Measurements from ENCODE around the gene C2CD3. TPM values are rescaled to one million over a fixed set of nuclear protein-coding genes. Genes with fewer than 3 reads are reported as not detected.

Gene C2CD3
- total RNA-seq, 1 experiment from 2014 or later, result 31.3 TPM

- DNase-seq, result no peak
- no peaks in the 10 kb centered on the region for H3K9me3 ChIP-seq (replicated peaks)
- H3K27me3 ChIP-seq, result no peaks in the 10 kb centered on the region
- H3K27ac ChIP-seq, result no peak overlapping the region
- H3K4me3 ChIP-seq, result no peak overlapping the region
- peaks cover 34% of the 10 kb centered on the region for H3K36me3 ChIP-seq
- H3K4me1 ChIP-seq, result no peaks in the 10 kb centered on the region
Observed at GRCh38 chr11:74048993-74049392, 121.8 kb downstream of the C2CD3 start.

DNA sequence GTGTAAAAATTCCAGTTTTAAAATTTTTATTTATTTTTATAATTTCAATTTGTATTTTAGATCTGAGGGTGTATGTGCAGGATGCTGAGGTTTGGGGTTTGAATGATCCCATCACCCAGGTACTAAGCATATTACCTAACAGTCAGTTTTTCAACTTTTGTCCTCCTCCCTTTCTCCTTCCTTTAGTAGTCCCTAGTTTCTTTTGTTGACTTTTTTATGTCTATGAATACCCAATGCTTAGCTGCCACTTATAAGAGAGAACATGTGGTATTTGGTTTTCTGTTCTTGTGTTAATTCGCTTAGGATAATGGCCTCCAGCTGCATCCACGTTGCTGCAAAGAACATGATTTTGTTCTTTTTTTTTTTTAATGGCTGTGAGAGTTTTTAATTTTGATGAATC, 126.3 kb downstream of the C2CD3 start:
- Histone ChIP-seq H3K9me3 (replicated peaks) (no peaks in the 10 kb centered on the region), H3K27me3 (no peaks in the 10 kb centered on the region), H3K36me3 (peaks cover 37% of the 10 kb centered on the region), H3K27ac (no peak overlapping the region), H3K4me3 (no peak overlapping the region), H3K4me1 (no peaks in the 10 kb centered on the region)
- DNase-seq, result no peak

DNA sequence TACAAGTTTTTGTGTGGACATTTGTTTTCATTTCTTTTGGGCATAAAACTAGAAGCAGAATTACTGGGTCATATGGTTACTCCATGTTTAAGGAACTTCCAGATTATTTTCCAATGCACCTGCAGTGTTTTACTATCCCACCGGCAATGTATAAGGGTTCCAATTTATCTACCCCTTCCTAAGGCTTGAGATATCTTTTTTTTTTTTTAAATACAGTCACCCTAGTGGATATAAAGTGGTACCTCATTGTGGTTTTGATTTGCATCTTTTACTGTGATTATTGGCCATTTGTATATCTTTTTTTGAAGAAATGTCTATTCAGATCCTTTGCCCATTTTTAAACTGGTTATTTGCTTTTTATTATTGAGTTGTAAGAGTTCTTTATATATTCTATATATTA, 127.4 kb downstream of the C2CD3 start:
- H3K4me3 ChIP-seq, result no peak overlapping the region

DNA sequence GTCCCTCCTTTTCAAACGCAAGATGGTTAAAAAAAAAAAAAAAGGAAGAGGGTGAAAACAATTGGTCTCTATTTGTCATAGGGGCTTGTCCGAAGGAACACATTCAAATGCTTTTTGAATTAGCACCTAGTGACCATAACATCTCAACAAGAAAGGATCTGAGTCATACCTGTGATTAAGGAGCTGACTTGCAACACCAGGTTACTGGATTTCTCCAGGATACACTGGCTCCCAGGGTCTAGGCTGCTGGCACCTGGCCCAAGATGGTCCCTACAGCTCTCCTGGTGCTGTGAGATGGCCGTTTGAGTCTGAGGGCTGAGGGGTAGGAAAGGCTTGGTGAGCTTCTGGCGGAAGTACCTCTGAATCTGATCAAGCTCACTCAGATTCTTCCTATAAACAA, 133.5 kb downstream of the C2CD3 start:
- H3K27me3 ChIP-seq, result no peaks in the 10 kb centered on the region
- DNase-seq, result no peak
- no peak overlapping the region for H3K27ac ChIP-seq
- H3K4me3 ChIP-seq, result no peak overlapping the region
- H3K4me1 ChIP-seq, result no peaks in the 10 kb centered on the region
- H3K9me3 ChIP-seq (replicated peaks), result no peaks in the 10 kb centered on the region
- peaks cover 57% of the 10 kb centered on the region for H3K36me3 ChIP-seq

More for the DNA sequence above, 127.4 kb downstream of the C2CD3 start:
- DNase-seq, result no peak
- Histone ChIP-seq H3K36me3 (peaks cover 38% of the 10 kb centered on the region), H3K9me3 (replicated peaks) (no peaks in the 10 kb centered on the region), H3K27me3 (no peaks in the 10 kb centered on the region), H3K4me1 (no peaks in the 10 kb centered on the region), H3K27ac (no peak overlapping the region)

DNA sequence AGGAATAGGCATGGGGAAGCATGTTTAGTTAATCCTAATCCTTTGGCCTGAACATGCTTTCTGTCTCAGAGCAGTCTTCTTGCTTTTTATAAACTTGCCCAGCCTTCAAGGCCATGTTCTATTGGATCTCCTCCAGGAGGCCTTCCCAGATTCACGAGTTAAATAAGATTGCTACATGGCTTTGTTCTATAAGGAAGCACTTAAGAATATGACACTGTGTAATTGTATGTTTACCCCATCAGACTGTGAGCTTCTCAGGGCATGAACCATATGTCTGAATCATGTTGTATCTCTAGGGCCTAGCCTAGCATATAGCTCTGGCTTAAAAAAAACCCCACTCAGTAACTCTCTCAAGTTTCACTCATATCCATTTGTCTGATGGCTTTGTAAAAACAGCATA, 135.5 kb downstream of the C2CD3 start:
- no peak for DNase-seq
- Histone ChIP-seq H3K27me3 (no peaks in the 10 kb centered on the region), H3K36me3 (peaks cover 46% of the 10 kb centered on the region), H3K9me3 (replicated peaks) (no peaks in the 10 kb centered on the region), H3K27ac (no peak overlapping the region), H3K4me3 (no peak overlapping the region), H3K4me1 (no peaks in the 10 kb centered on the region)

GRCh38 chr11:74033046-74033445, 137.8 kb downstream of the C2CD3 start:
- no peak for DNase-seq
- no peaks in the 10 kb centered on the region for H3K9me3 ChIP-seq (replicated peaks)
- no peak overlapping the region for H3K27ac ChIP-seq
- no peaks in the 10 kb centered on the region for H3K4me1 ChIP-seq
- H3K4me3 ChIP-seq, result no peak overlapping the region
- H3K27me3 ChIP-seq, result no peaks in the 10 kb centered on the region
- H3K36me3 ChIP-seq, result peaks cover 38% of the 10 kb centered on the region

DNA sequence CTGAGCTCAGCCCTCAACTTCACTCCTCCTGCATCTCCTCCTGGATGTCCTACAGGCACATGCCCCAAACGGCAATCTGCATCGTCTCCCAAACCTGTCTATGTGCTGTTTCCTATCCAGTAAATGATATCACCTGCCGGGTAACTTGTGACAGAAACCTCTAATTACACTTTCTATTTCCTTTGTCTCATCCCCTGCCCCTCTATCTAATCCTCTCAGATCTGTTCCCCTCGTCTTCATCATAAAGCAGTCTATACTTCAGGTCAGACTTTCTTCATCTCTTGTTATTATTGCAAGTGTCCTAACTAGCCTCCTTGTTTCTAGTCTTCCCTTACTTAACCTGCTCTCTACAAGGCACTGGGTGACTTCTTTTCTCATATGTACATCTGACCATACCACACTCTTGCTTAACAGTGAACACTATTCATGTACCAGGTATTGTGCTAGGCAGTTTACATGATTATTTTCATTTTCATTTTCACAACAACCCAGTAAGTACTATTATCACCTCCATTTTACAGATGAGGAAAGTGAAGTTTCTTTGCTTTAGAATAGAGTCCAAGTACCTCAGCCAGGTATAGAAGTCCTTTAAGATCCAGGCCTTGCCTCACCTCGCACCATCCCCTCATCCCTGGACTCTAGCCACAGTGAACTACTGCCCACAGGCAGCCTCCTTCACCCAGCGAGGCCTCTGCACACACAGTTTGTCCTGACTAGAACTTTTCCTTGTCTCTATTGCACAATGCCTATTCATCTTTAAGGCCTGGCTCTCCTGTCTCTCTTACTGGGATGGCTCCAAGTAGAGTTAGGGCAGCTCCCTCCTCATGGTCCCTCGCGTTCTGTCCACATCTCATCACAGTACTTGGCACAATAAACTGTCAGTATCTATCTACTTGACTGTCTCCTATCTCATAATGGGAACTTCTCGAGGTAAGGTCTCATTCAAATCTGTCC, 139.8 kb downstream of the C2CD3 start:
- no peak for DNase-seq
- no peaks in the 10 kb centered on the region for H3K27me3 ChIP-seq
- no peaks in the 10 kb centered on the region for H3K4me1 ChIP-seq
- H3K4me3 ChIP-seq, result no peak overlapping the region
- no peaks in the 10 kb centered on the region for H3K9me3 ChIP-seq (replicated peaks)
- peaks cover 25% of the 10 kb centered on the region; the same call in 1 of the 2 replicates for H3K36me3 ChIP-seq
- H3K27ac ChIP-seq, result no peak overlapping the region

DNA sequence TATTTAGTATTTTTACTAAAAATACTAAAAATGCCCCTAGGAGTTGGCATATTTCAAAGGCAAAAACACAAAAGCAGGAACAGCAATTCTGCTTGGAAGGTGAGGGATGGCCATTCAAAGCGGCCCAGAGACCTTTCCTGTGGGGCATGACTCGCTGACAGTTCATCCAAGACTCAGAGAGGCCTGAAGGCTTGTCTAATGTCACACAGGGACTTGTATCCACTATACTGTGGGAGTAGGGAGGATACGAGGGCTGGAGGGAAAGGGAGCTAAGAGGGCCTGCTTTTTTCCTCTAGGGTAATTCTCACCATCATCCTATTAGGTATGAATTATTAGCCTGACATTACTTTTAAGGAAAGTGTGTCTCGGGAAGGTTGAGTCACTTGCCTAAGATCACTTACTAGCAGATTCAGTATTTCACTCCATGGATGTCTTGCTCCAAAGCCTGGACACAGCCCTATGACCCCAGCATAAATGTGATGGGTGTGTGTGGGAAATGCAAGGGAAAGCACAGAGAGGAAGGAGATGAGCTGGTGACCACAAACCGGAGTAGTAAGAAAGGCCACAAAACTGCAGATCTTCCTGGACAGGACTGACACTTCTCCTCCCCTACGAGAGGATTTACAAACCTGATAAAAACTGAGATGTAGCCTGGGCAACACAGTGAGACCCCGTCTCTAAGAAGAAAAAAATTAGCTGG, 145.2 kb downstream of the C2CD3 start:
- H3K36me3 ChIP-seq, result no peaks in the 10 kb centered on the region; the same call in 1 of the 2 replicates
- no peak for DNase-seq
- H3K4me3 ChIP-seq, result no peak overlapping the region
- H3K9me3 ChIP-seq (replicated peaks), result no peaks in the 10 kb centered on the region
- H3K27ac ChIP-seq, result no peak overlapping the region
- no peaks in the 10 kb centered on the region for H3K27me3 ChIP-seq
- no peaks in the 10 kb centered on the region for H3K4me1 ChIP-seq

DNA sequence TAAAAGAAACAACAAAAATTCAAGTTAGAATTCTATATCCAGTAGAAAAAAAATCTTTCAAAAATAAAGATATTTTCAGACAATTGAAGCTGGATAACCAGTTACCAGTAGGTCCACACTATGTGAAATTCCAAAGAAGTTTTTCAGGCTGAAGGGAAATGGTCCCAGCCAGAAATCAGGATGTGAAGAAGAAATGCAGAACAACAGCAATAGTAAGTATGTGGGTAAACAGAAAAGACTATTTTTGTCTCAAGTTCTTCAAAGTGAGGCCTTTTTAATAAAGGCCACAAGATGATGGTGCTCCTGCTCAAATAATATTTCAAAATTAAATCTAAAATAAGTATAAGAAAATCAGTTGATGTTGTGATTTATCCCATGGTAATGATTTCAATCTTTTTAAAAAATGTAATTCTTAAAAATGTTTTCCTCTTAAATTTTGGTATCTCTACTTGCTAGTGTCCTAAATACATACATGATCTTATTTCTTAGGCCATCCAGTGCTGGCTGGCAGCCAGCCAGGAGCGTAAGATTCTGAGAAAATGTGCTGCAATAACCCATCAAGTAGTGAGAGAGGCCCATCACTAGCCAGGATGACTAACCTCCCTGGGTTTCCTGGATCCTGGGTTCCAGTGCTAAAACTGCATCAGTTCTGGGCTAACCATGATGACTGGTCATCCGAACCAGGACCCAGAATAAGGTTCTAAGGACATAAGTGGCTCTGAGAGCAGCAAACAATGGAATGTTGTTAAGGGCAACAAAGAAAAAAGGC, 146.4 kb downstream of the C2CD3 start:
- H3K27ac ChIP-seq, result no peak overlapping the region
- no peak overlapping the region for H3K4me3 ChIP-seq
- H3K27me3 ChIP-seq, result no peaks in the 10 kb centered on the region
- no peak for DNase-seq
- H3K4me1 ChIP-seq, result no peaks in the 10 kb centered on the region
- H3K36me3 ChIP-seq, result no peaks in the 10 kb centered on the region; the same call in 1 of the 2 replicates
- H3K9me3 ChIP-seq (replicated peaks), result no peaks in the 10 kb centered on the region

DNA sequence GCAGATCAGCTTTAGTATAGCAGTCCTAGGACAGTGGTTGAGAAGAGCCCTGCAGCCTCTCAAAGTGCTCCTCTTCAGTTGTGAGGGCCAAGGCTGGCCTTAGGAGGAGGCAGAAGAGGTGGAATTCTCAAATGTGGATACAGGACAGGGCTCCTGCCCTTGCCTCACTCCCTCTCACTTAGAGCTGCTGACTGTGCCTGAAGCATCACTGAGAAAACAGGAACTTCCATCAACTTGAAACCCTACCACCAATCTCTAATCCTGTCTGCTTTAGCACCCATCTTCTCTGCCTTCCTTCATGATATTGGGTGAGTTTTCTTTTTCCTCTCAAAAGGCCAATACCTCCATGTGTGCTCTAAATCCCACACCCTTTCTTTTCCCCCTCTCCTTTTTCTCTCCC, 147.5 kb downstream of the C2CD3 start:
- Histone ChIP-seq H3K9me3 (replicated peaks) (no peaks in the 10 kb centered on the region), H3K4me3 (no peak overlapping the region), H3K27ac (no peak overlapping the region), H3K36me3 (no peaks in the 10 kb centered on the region; the same call in 1 of the 2 replicates), H3K27me3 (no peaks in the 10 kb centered on the region), H3K4me1 (no peaks in the 10 kb centered on the region)
- no peak for DNase-seq

DNA sequence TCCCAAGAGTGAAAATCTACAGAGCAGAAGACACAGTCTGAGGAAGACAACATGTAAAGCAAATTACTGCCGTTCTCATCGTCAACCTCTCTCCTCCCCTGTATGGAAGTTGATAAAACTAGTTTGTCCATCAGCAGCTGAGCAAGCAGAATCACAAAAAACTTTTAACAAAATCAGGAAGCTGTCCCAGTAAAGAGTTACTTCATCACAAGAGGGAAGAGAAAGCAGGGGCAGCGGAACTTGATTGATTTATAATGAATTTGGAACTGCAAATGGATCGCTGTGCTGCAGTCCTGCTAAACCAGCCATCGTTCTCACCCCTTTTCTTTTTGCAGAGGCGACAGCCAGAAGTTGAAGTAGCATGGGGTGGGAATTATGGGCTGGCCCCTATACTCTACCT, 148.3 kb downstream of the C2CD3 start:
- no peak overlapping the region for H3K27ac ChIP-seq
- no peaks in the 10 kb centered on the region for H3K9me3 ChIP-seq (replicated peaks)
- no peaks in the 10 kb centered on the region for H3K27me3 ChIP-seq
- H3K4me1 ChIP-seq, result no peaks in the 10 kb centered on the region
- H3K36me3 ChIP-seq, result no peaks in the 10 kb centered on the region; the same call in 1 of the 2 replicates
- no peak for DNase-seq
- no peak overlapping the region for H3K4me3 ChIP-seq

DNA sequence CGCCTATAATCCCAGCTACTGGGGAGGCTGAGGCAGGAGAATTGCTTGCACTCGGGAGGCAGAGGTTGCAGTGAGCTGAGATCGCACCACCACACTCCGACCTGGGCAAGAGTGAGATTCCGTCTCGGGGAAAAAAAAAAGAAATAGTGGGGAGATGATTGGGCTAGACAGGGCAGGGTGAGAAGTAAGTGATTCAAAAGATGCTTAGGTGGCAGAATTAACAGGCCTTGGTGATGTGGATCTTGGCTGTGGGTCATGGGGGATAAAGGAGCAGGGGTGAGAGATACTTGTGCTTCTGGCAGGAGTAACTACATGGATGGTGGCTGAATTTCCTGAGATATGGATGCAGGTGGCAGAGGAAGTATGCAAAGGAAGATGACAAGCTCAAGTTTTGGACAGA, 148.8 kb downstream of the C2CD3 start:
- H3K36me3 ChIP-seq, result peaks cover 4% of the 10 kb centered on the region; the same call in 1 of the 2 replicates
- no peaks in the 10 kb centered on the region for H3K9me3 ChIP-seq (replicated peaks)
- H3K4me1 ChIP-seq, result no peaks in the 10 kb centered on the region
- no peak overlapping the region for H3K4me3 ChIP-seq
- DNase-seq, result no peak
- H3K27me3 ChIP-seq, result no peaks in the 10 kb centered on the region
- H3K27ac ChIP-seq, result no peak overlapping the region

DNA sequence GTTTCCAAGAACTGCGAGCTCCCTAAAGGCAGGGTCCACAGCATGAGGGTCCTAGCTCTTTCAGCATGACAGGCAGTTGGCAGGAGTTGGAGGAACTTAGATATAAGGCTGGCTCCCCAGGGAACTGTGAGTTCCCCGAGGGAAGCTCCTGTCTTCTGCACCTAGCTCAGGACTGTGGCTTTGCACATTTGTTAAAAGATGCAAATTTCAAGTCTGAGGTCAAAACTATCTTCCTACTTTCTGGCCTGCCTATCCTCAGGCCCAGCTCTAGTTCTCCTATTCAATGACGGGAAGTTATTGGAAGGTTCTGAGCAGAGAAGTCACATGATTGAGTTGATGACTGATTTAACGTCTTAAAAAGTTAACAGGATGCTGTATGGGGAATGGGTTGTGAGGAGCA, 150.3 kb downstream of the C2CD3 start:
- Histone ChIP-seq H3K9me3 (replicated peaks) (no peaks in the 10 kb centered on the region), H3K27me3 (no peaks in the 10 kb centered on the region), H3K27ac (no peak overlapping the region), H3K4me3 (no peak overlapping the region), H3K4me1 (no peaks in the 10 kb centered on the region), H3K36me3 (peaks cover 4% of the 10 kb centered on the region; the same call in 1 of the 2 replicates)
- DNase-seq, result no peak

DNA sequence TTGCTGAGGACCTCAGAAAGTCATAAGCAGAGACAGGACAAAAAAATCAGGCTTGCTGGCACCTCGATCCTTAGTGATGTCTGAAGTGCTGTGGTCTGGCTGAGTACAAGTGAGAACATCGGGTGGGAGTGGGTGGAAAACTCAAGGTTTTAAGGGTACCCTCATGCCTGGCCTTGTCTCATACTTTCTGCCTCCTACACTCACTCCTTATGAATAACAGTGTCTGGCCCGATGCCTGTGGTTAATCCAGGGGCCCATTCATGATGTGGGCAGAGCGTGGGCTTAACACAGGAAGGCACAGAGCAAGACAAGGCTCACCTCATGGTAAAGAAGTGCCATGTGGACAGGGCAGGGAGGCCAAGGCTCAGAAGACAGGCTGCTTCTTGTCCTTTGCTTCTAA, 150.9 kb downstream of the C2CD3 start:
- peaks cover 4% of the 10 kb centered on the region; the same call in 1 of the 2 replicates for H3K36me3 ChIP-seq
- DNase-seq, result no peak
- no peaks in the 10 kb centered on the region for H3K4me1 ChIP-seq
- no peak overlapping the region for H3K4me3 ChIP-seq
- no peak overlapping the region for H3K27ac ChIP-seq
- H3K9me3 ChIP-seq (replicated peaks), result no peaks in the 10 kb centered on the region
- H3K27me3 ChIP-seq, result no peaks in the 10 kb centered on the region
